Measurements from ENCODE around the gene PPM1L.

GRCh38 chr3:161096771-161097367 is 340.8 kb downstream of the PPM1L start:
- TF ChIP-seq CTCF (IDR thresholded peaks at IDR 0.05), result no peak
- TF ChIP-seq POLR2A (IDR thresholded peaks at IDR 0.05), result no peak
- TF ChIP-seq EP300 (IDR thresholded peaks at IDR 0.05), result no peak

All from ovary (tissue), 3 donors.